ENCODE measurements around the gene LRP6. TPM values are rescaled to one million over a fixed set of nuclear protein-coding genes. Genes with fewer than 3 reads are reported as not detected.

Gene LRP6
- total and polyA plus RNA-seq, 4 donors, result 5.4 to 57.0 (median 25.5) TPM

DNA sequence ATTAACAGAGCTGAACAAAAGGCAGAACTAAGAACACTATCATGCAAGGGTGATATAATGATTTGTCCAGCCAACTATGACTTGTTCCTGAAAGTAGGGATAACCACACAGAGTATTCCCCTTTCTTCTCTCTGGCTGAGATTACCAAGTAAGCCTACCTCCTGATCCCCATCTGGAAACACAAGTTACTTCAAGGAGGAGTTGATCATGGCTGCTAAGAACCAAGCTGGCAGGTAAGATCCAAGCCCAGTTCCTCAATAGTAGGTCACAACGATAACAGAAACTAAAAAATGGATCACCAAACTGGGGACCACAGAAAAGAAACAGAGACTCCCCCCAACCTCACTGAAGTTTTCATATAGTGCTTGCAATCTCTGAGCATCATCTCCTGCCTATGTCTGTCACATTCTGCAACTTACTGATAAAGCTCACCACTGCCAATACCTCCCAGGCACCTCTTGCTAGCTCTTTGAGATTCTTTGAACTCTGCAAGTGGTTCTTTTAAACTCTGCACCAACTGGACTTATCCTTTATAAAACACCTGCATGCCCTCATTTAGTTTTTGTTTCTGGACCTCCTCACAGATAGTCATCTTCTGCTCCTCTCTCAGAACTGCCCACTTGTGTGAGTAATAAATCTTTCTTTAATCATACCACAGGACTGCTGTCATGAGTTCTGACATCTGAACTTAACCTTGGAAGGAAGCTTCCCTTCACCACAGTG is 76.6 kb downstream of the LRP6 start:
- H3K27ac ChIP-seq (ENCODE audit: low read depth in 1 of 2, low read length in 2 of 2), result no peak overlapping the region
- peaks cover 0 to 2% of the 10 kb centered on the region in 2 donors for H3K4me1 ChIP-seq (ENCODE audit: control insufficient read depth in 1 of 2, insufficient read depth in 2 of 2, low read length in 2 of 2)
- no peaks in the 10 kb centered on the region for H3K27me3 ChIP-seq (ENCODE audit: control insufficient read depth in 1 of 2, insufficient read depth in 2 of 2, low read length in 1 of 2)
- intact Hi-C loops (cut with DNase I), result no loop called here
- WGBS, 2 donors, result 91 to 97% methylated on average over 1 of the region's 1 CpG
- no peaks in the 10 kb centered on the region for H3K9me3 ChIP-seq (ENCODE audit: control insufficient read depth, low read length)
- DNase-seq (no peak), ATAC-seq (ENCODE audit: low FRiP score) (no peak)
- no peak overlapping the region for H3K4me3 ChIP-seq (ENCODE audit: low read length in 2 of 2)
- H3K36me3 ChIP-seq (ENCODE audit: control insufficient read depth in 1 of 2, insufficient read depth in 2 of 2, low read length in 1 of 2), result peaks cover 0 to 1% of the 10 kb centered on the region in 2 donors

DNA sequence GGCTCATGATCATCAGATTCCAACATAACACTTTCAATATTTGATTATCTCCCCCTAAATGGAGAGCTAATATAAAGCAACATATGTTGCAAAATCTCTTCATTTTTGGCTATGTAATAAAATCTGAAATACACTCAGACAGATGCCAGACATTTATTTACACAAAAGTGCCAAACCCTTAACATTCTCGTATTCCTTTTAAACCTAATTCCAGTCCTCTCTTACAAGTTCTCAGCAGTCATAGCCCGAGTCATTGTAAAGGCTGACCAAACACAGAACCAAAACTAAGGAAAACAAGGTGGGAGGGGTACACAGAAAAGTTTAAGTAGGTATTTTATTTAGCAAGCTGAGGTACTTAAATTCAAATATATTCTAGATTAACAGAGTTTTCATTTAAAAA is 81.4 kb downstream of the LRP6 start:
- 4 to 5% methylated on average over 2 of the region's 2 CpGs for WGBS, 2 donors
- Histone ChIP-seq H3K4me3 (ENCODE audit: low read length in 2 of 2) (no peak overlapping the region), H3K9me3 (ENCODE audit: control insufficient read depth, low read length) (no peaks in the 10 kb centered on the region), H3K27ac (ENCODE audit: low read depth in 1 of 2, low read length in 2 of 2) (no peak overlapping the region), H3K4me1 (ENCODE audit: control insufficient read depth in 1 of 2, insufficient read depth in 2 of 2, low read length in 2 of 2) (peaks cover 2 to 8% of the 10 kb centered on the region in 2 donors), H3K36me3 (ENCODE audit: control insufficient read depth in 1 of 2, insufficient read depth in 2 of 2, low read length in 1 of 2) (peaks cover 0 to 2% of the 10 kb centered on the region in 2 donors), H3K27me3 (ENCODE audit: control insufficient read depth in 1 of 2, insufficient read depth in 2 of 2, low read length in 1 of 2) (no peaks in the 10 kb centered on the region)
- DNase-seq (no peak), ATAC-seq (ENCODE audit: low FRiP score) (no peak)
- intact Hi-C loops (cut with DNase I), result loop anchor here in 1 of 2 donors (10.0 kb wide), 1 partner anchor 79 kb away; the partner anchor contains the start of gene LRP6

DNA sequence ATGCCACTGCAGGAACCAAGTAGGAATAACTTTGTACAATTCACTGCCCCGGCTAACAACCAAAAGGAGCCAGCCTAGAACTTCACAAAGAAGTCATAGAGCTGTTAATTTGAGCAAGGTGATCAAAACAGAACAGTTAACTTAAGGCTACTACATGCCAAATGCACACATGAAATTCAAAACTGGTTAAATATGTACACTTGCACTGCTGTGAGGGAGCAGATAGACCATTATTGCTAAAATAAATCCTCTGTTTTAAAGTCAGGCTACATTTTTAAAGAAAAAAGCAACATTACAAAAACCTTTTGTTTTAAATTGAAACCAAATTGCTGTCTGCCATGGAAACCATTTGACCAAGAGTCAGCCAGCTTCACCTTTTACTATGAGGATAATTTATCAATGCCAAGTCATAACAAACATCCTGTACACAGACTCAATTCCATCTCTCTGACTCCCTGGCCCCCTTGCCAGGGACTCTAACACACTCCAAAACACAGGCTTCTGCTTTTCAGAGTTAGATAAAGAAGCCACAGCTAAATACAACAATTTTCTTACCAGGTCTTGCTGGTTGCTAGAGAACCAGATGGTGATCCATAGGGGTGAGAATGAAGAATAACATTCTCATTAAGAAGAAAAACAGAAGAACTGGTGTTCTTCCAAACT is 84.0 kb downstream of the LRP6 start:
- peaks cover 2 to 8% of the 10 kb centered on the region in 2 donors for H3K4me1 ChIP-seq (ENCODE audit: control insufficient read depth in 1 of 2, insufficient read depth in 2 of 2, low read length in 2 of 2)
- H3K27me3 ChIP-seq (ENCODE audit: control insufficient read depth in 1 of 2, insufficient read depth in 2 of 2, low read length in 1 of 2), result no peaks in the 10 kb centered on the region
- H3K9me3 ChIP-seq (ENCODE audit: control insufficient read depth, low read length), result no peaks in the 10 kb centered on the region
- no peak for DNase-seq
- no peak overlapping the region for H3K4me3 ChIP-seq (ENCODE audit: low read length in 2 of 2)
- no peak for ATAC-seq (ENCODE audit: low FRiP score)
- 3 to 11% methylated on average over 1 of the region's 1 CpG for WGBS, 2 donors
- peaks cover 0 to 2% of the 10 kb centered on the region in 2 donors for H3K36me3 ChIP-seq (ENCODE audit: control insufficient read depth in 1 of 2, insufficient read depth in 2 of 2, low read length in 1 of 2)
- peak overlapping the region; percentile 59 to 76 for H3K27ac ChIP-seq (ENCODE audit: low read depth in 1 of 2, low read length in 2 of 2)
- intact Hi-C loops (cut with DNase I), result loop anchor here in 1 of 2 donors (10.0 kb wide), 1 partner anchor 82 kb away; the partner anchor contains the start of gene LRP6

DNA sequence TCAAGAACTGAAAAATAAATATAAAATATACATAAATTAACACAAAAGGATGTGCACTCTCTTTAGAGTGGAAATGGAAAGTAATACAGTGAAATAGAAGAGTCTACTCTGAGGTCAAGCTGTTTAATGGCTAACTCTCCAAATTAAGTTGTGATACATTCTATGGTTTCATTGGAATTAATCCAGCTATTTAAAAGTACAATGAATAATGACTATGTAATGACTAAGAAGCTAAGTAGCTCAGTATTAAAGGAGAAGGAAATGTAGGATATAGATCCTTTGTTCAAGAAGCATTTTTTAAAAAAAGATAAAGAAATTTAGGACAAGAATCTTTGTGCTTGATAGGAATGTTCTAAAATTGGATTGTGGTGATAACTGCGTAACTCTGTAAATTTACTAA is 85.3 kb downstream of the LRP6 start:
- Histone ChIP-seq H3K27ac (ENCODE audit: low read depth in 1 of 2, low read length in 2 of 2) (no peak overlapping the region), H3K9me3 (ENCODE audit: control insufficient read depth, low read length) (no peaks in the 10 kb centered on the region), H3K27me3 (ENCODE audit: control insufficient read depth in 1 of 2, insufficient read depth in 2 of 2, low read length in 1 of 2) (no peaks in the 10 kb centered on the region), H3K4me1 (ENCODE audit: control insufficient read depth in 1 of 2, insufficient read depth in 2 of 2, low read length in 2 of 2) (peaks cover 2 to 8% of the 10 kb centered on the region in 2 donors), H3K4me3 (ENCODE audit: low read length in 2 of 2) (no peak overlapping the region), H3K36me3 (ENCODE audit: control insufficient read depth in 1 of 2, insufficient read depth in 2 of 2, low read length in 1 of 2) (peaks cover 0 to 2% of the 10 kb centered on the region in 2 donors)
- DNase-seq (no peak), ATAC-seq (ENCODE audit: low FRiP score) (no peak)
- WGBS, 2 donors, result 83 to 88% methylated on average over 1 of the region's 1 CpG
- intact Hi-C loops (cut with DNase I), result loop anchor here in 1 of 2 donors (10.0 kb wide), 1 partner anchor 83 kb away; the partner anchor contains the start of gene LRP6

DNA sequence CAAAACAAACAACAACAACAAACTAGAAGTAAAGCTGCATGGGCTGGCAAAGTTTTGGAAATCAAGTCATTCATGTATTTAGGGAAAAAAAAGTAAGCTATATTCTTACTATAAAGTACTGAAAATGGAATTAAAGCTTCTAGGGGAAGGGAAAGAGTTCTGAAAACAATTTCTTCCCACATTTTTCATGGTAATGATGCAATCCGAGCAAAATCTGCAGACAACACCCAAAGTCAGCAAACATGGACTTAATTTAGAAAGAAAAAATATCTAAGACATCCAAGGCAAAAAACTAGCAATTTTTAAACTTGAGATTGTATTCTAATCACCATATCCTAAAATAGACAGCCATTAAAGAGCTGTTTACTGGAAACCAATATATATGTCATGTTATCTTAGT is 86.3 kb downstream of the LRP6 start:
- no peak overlapping the region for H3K27ac ChIP-seq (ENCODE audit: low read depth in 1 of 2, low read length in 2 of 2)
- H3K4me1 ChIP-seq (ENCODE audit: control insufficient read depth in 1 of 2, insufficient read depth in 2 of 2, low read length in 2 of 2), result peaks cover 2 to 8% of the 10 kb centered on the region in 2 donors
- ATAC-seq (ENCODE audit: low FRiP score) (no peak), DNase-seq (no peak)
- H3K27me3 ChIP-seq (ENCODE audit: control insufficient read depth in 1 of 2, insufficient read depth in 2 of 2, low read length in 1 of 2), result no peaks in the 10 kb centered on the region
- H3K36me3 ChIP-seq (ENCODE audit: control insufficient read depth in 1 of 2, insufficient read depth in 2 of 2, low read length in 1 of 2), result peaks cover 0 to 2% of the 10 kb centered on the region in 2 donors
- intact Hi-C loops (cut with DNase I), result loop anchor here in 1 of 2 donors (10.0 kb wide), 1 partner anchor 84 kb away; the partner anchor contains the start of gene LRP6
- no peaks in the 10 kb centered on the region for H3K9me3 ChIP-seq (ENCODE audit: control insufficient read depth, low read length)
- peak overlapping the region in 1 of 2 donors; percentile 10 for H3K4me3 ChIP-seq (ENCODE audit: low read length in 2 of 2)
- WGBS, 2 donors, result 3 to 5% methylated on average over 1 of the region's 1 CpG

- intact Hi-C loops (cut with DNase I), result loop anchor here in 1 of 2 donors (10.0 kb wide), 1 partner anchor 85 kb away; the partner anchor contains the start of gene LRP6
- Histone ChIP-seq H3K4me3 (ENCODE audit: low read length in 2 of 2) (peak overlapping the region in 1 of 2 donors; percentile 10), H3K9me3 (ENCODE audit: control insufficient read depth, low read length) (no peaks in the 10 kb centered on the region), H3K36me3 (ENCODE audit: control insufficient read depth in 1 of 2, insufficient read depth in 2 of 2, low read length in 1 of 2) (peaks cover 0 to 2% of the 10 kb centered on the region in 2 donors), H3K27ac (ENCODE audit: low read depth in 1 of 2, low read length in 2 of 2) (no peak overlapping the region), H3K4me1 (ENCODE audit: control insufficient read depth in 1 of 2, insufficient read depth in 2 of 2, low read length in 2 of 2) (peaks cover 2 to 7% of the 10 kb centered on the region in 2 donors), H3K27me3 (ENCODE audit: control insufficient read depth in 1 of 2, insufficient read depth in 2 of 2, low read length in 1 of 2) (no peaks in the 10 kb centered on the region)
- ATAC-seq (ENCODE audit: low FRiP score) (no peak), DNase-seq (no peak)
- WGBS, 2 donors, result 0 to 4% methylated on average over 1 of the region's 1 CpG
These were observed 86.7 kb downstream of the LRP6 start for GRCh38 chr12:12180136-12180535.

DNA sequence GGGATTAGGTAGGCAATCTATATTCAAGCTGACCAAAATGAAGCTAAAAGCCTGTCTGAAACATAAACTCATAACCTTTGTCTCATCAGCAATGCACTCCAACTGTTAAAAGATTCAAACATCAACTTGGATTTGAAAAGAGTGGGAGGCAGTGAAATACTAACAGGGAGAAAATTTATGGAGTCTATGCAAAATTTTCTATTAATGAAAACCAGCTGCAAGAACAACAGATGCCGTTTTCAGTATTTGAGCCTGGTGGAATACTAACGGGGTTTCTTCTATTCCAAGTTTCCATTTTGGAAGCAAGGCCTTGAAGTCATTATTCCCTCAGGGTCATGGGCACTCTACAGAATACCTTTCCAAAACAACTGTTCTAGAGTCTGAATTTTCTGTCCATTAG is 88.3 kb downstream of the LRP6 start:
- no peak for ATAC-seq (ENCODE audit: low FRiP score)
- DNase-seq, result no peak
- peaks cover 0 to 2% of the 10 kb centered on the region in 2 donors for H3K36me3 ChIP-seq (ENCODE audit: control insufficient read depth in 1 of 2, insufficient read depth in 2 of 2, low read length in 1 of 2)
- 8 to 30% methylated on average over 2 of the region's 2 CpGs for WGBS, 2 donors
- no peaks in the 10 kb centered on the region for H3K27me3 ChIP-seq (ENCODE audit: control insufficient read depth in 1 of 2, insufficient read depth in 2 of 2, low read length in 1 of 2)
- no peak overlapping the region for H3K4me3 ChIP-seq (ENCODE audit: low read length in 2 of 2)
- H3K4me1 ChIP-seq (ENCODE audit: control insufficient read depth in 1 of 2, insufficient read depth in 2 of 2, low read length in 2 of 2), result peaks cover 2 to 7% of the 10 kb centered on the region in 2 donors
- intact Hi-C loops (cut with DNase I), result no loop called here
- H3K9me3 ChIP-seq (ENCODE audit: control insufficient read depth, low read length), result no peaks in the 10 kb centered on the region
- no peak overlapping the region for H3K27ac ChIP-seq (ENCODE audit: low read depth in 1 of 2, low read length in 2 of 2)

- ATAC-seq (ENCODE audit: low FRiP score), result no peak
These were observed 90.4 kb downstream of the LRP6 start for GRCh38 chr12:12176402-12176801.

More at GRCh38 chr12:12176402-12176801, 90.4 kb downstream of the LRP6 start:
- H3K4me3 ChIP-seq (ENCODE audit: low read length in 2 of 2), result no peak overlapping the region
- intact Hi-C loops (cut with DNase I), result no loop called here
- H3K9me3 ChIP-seq (ENCODE audit: control insufficient read depth, low read length), result no peaks in the 10 kb centered on the region
- no peaks in the 10 kb centered on the region for H3K27me3 ChIP-seq (ENCODE audit: control insufficient read depth in 1 of 2, insufficient read depth in 2 of 2, low read length in 1 of 2)
- WGBS, 2 donors, result 75 to 81% methylated on average over 3 of the region's 3 CpGs
- peaks cover 0 to 2% of the 10 kb centered on the region in 2 donors for H3K36me3 ChIP-seq (ENCODE audit: control insufficient read depth in 1 of 2, insufficient read depth in 2 of 2, low read length in 1 of 2)
- DNase-seq, result no peak
- H3K4me1 ChIP-seq (ENCODE audit: control insufficient read depth in 1 of 2, insufficient read depth in 2 of 2, low read length in 2 of 2), result peaks cover 2 to 7% of the 10 kb centered on the region in 2 donors
- no peak overlapping the region for H3K27ac ChIP-seq (ENCODE audit: low read depth in 1 of 2, low read length in 2 of 2)
